Stimulated activated CD8-positive, alpha-beta memory T cell treated with anti-CD3 and anti-CD28 coated beads, Interleukin-15, amount 100 ng/mL, for 1 hour (primary cell): Measurements from ENCODE around the gene OR52M1.
"Not testable (repeated sequence)": the region's sequence is repeated elsewhere in the genome, so short reads cannot be mapped to it uniquely, and the experiment has no call there.

Experiments
- DNase-seq: peaks from one replicate; pipeline ENCODE4 v3.0.0-alpha.2; 2020; ENCODE audit warnings: low read depth

Gene OR52M1, protein sequence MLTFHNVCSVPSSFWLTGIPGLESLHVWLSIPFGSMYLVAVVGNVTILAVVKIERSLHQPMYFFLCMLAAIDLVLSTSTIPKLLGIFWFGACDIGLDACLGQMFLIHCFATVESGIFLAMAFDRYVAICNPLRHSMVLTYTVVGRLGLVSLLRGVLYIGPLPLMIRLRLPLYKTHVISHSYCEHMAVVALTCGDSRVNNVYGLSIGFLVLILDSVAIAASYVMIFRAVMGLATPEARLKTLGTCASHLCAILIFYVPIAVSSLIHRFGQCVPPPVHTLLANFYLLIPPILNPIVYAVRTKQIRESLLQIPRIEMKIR

DNA sequence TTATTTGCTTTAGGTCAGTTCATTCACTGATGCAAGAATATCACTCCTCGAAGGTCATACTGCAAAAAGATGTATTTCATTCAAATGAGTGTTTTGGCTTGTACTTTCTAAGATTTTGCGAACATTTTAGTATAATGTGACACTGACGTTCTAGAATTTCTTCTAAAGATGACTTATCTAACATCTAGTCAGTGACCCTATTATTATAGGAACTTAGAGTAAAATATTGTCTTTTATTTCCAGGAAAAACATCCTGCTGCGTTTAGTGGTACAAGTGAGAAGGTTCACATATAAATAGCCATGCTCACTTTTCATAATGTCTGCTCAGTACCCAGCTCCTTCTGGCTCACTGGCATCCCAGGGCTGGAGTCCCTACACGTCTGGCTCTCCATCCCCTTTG is at the start of gene OR52M1:
Gene OR52M1 (plus strand): TSS at position 301 of the 400 bp plus-strand sequence. CDS start 0 bp downstream, at position 301.
- no peak for DNase-seq

DNA sequence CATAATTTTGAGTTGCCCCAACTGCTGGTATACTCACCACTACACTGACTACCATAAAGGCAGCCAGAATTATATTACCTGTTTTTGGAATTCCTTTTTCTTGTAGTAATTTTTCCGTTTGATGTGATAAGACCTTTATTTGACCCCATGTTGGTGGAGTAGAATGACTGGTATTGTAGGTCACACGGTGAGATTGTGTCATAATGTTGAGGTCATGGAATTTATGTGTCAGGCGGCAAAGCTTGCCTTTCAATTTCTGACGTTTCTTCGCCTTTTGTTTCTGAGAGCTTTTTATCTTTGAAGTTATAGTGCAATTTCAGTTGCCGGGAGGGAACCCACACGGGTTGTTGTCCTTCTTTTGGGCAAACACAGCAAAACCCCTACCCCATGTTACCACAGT is 49.5 kb upstream of the OR52M1 start:
- no peak for DNase-seq

DNA sequence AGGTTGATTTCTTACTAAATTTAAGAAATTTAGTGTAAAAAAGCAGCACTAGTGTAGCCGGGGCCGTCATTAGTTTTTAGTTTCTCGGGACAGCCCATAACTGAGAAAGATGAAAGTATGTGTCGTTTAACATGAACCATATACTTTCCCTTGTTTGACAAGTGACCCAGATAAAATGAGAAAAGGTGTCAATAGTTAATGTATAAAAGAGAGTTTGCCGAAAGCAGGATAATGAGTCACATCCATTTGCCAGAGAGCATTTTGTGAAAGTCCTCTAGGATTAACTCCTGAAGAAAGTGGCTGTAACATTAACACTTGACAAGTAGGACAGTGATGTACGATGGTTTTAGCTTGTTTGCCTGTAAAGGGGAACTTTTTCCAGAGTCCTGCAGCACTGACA is 49.0 kb upstream of the OR52M1 start:
- DNase-seq, result no peak

DNA sequence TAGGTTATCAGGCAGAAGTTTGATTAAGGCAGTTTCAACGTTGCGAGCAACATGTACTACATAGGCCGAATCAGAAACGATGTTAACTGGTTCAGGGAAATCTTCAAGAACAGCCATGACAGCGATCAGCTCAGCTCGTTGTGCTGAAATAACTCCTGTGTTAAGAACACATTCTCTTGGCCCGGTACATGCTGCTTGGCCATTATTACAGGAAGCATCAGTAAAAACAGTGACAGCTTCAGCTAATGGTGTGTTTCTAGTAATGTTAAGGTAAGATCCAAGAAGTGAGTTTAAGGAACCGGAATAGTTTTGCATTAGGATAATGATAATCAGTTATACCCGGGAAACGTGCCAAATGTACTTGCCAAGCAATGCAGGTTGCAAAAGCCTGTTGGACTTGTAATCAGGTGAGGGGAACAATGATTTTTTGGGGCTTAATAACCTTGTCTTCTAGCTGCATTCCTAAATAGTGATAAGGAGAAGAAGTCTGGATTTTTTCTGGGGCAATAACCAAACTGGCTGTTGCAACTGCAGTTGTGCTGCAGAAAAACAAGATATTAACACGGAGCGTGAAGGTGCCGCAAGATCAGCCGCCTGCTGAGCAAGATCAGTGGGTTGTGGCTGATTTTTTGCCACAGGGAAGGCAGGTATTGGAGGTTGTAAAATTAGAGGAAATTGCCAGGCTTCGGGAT is 48.3 kb upstream of the OR52M1 start:
- DNase-seq, result no peak

DNA sequence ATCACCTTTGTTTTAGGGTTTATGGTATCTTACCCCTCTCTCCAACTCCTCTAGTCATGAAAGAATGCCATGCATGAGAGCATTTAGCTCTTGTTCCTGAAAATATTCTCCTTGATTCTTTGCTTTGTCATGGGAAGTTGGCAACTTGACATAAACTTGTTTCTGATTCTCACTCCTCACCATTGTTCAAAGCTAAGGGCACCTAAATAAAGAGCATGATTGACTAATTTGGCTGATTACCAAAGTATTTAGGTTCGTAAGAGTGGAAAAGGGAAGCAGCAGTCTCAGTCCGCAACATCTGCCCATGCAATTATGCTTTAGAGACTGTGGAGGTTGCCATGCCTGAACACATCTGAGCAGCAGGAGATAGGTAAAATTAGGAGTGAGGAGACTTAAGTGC is 36.1 kb upstream of the OR52M1 start:
- no peak for DNase-seq

DNA sequence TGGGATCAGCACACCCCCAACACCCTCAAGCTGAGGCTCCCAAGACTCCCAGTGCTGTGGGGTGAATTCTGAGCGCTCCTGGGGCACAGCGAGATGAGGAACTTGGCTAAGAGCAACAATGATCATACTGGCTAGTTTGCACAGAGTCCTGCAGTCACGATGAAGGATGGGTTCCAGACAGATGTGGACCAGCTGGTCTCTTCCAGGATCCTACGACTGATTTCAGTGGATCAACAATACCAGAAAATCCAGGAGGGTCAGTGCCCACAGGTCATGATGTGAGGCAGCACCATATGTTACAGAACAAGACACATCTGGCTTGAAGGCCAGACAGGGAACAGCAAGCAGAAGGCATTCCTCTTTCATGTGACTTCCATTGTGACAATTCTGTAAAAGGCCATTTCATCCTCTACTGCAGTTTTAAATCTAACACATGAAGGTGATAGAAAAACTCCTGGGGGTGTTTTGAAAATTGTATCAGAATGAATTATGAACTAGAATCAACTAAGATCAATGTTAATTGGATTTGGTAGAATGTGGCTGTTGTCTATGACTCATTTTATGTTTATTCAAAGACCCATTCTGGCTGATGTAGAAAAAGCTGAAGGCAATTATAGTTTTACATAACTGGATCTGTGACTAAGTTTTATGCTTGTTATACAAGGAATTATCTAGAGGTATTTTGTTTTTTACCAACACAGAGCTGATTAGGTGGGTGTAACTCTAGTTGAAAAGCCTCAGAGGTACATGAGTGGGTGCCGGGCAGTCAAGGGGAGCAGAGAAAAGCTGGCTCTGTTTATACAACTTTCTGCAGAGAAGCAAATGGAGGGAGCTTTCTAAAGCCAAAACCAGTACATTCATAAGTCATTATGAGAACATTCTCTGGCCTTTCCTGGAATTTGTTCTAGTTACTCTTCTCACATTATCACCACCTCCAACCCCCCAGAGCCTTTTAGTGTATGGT is 33.4 kb upstream of the OR52M1 start:
- DNase-seq, result no peak

DNA sequence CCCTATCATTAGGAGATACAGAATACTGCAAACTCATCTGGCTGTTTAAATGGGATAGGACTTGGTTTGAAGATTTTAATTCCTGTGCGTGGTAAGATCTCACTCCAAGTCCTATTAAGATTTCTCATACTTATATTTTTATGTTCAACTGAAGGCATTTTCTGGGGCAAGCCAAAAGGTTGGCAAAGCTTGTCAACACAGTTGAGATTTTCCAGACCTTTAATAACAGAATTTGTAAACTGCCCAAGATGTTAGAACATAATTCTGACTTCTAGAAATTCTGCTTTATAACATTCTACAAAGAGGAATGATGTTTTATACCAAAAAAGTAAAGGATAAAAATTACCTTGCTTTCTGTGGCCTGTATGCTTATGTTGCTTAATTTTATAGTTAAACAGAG is 30.8 kb upstream of the OR52M1 start:
- DNase-seq, result no peak

DNA sequence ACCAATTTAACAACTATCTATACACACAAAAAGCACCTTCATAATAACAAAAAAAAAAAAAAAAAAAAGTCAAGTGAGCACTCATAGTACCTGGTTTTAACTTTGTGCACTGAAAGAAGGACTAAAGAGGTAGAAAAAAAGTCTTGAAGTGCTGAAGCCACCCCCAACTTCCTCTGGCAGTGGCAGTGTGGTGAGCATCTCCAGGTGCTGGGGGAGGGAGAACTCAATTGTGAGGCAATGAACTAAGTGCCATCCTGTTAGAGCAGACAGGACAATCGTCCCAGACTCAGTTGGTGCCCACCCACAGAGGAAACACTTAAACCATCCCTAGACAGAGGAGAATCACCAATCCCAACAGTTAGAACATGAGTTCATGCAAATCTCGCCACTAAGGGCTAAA is 22.7 kb upstream of the OR52M1 start:
- DNase-seq, result no peak

DNA sequence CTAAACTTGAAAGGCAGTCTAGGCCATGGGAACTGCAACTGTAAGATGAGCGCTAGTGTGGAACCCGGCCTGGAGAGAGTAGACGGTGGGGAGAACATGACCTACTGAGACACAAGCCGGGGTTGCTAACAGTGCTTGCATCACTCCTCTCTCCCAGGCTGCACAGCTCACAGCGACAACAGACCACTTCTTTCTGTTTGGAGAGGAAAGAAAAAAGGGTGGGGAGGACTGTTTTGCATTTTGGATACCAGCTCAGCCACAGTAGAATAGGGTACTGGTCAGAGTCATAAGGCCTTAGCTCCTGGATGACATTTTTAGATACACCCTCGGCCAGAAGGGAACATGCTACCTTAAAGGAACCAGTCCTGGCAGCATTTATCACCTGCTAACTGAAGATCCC is 22.2 kb upstream of the OR52M1 start:
- DNase-seq, result no peak

DNA sequence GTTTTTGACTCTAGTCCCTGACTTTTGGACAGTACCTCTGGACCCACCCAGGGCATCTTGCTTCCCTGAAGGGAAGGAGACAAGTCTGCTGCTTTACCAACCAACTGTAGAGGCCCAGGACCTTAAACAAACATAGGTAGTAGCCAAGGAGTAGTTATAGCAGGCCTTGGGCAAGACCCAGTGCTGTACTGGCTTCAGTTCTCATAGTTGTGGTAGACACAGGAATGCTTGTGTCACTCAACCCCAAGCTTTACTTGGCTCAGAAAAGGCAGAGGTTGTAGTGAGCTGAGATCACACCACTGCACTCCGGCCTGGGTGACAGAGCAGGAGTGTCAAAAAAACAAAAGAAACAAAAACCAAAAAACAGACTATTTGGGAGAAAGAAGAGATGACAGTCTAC is 21.3 kb upstream of the OR52M1 start:
- DNase-seq, result no peak

DNA sequence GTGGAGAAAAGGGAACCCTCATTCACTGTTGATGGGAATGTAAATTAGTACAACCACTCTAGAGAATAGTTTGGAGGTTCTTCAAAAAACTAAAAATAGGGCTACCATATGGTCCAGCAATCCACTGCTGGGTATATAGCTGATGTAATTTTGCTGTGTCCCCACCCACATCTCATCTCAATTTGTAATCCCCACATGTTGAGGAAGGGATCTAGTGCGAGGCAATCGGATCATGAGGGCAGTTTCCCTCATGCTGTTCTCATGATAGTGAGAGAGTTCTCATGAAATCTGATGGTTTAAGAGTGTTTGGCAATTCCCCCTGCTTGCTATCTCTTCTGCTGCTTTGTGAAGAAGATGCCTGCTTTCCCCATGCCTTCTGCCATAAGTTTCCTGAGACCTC is 17.1 kb upstream of the OR52M1 start:
- DNase-seq, result no peak

DNA sequence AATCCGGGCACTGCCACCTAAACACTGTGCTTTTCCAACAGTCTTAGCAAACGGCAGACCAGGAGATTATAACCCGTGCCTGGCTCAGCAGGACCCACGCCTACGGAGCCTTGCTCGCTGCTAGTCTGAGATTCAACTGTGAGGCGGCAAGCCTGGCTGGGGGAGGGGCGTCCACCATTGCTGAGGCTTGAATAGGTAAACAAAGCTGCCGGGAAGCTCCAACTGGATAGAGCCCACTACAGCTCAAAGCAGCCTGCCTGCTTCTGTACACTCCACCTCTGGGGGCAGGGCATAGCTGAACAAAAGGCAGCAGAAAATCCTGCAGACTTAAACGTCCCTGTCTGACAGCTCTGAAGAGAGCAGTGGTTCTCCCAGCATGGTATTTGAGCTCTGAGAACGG is 13.3 kb upstream of the OR52M1 start:
- DNase-seq, result not testable (repeated sequence)

DNA sequence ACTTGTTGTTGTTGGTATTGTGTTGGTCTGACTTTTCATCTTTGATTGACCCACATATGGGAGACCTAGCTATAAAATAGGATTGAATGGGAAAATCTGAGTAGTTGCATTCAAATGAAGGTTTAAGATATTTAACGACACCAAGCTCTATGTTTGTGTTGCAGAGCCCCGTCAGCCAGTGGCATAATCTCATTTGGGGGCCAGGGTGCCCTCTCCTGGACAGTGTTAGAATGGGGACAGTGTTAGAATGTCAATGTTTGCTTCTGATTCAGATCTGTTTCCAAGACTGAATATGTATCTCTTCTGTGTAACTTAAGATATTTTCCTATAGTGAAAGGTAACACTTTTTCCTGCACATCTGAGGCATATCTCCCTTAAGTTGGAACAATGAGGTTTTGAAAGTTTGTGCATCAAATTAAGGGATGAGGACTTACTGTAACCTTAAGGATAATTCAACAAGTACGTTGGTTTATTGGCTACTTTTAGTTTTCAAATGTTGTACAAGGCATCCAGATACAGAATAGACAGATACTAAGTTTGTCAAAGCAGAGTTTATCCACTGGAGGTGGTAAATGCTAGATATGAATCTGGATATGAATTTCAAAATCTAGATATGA is 5.3 kb upstream of the OR52M1 start:
- peak; percentile 14 for DNase-seq

DNA sequence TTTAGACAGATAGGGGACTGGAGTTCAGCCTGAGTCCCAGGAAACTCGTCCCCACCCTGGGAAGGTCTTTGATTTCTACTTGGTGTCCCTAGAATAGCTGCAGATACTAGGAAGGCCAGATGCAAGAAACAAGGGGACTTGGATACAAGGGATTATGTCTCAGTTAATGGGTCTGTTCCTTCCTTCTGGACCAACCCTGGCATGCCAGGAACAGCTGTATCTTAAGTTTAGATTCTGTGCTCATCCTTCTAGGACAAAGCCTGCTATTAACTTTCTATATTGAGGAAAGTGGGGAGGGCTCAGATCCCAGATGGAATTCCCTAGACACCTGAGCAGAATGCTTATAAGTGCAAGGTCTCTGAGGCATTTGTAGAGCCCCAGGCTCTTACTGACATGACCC is 3.9 kb upstream of the OR52M1 start:
- DNase-seq, result no peak

DNA sequence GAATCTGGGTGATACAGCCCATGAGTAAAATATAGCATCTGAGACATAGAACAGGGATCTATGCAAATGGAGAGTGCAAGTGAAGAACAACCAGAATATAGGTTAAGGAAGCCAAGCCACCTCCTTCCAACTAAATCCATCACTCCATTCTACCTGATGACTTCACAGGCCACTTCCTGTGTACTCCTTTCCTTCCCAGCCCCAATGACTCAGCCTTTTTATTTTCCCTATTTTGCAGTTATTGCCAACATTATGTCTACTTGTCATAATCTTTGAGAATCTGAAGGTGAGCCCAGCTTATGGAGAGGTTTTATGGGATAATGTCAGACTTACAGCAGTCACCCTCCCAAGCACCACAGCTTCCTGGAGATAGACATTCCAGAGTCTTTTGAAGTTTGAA is 1.4 kb upstream of the OR52M1 start:
- DNase-seq, result no peak

DNA sequence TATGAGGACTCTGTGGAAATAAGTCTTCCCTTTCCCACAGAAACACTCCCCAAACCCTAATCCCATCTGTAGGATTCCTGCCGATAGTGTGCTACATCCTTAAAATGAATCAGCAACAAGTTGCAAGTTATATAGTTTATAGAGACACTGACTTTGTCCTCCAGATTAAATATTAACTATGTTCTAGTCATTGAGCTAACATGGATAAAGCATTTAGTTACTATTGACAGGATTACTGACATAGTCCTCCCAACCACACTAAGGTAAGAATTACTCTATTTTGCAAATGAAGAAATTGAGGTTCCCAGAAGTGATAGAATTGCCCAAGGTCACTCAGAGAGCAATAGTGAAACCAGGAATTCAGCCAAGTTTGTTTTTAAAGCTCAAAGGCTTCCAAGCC is 1.9 kb downstream of the OR52M1 start:
- no peak for DNase-seq

DNA sequence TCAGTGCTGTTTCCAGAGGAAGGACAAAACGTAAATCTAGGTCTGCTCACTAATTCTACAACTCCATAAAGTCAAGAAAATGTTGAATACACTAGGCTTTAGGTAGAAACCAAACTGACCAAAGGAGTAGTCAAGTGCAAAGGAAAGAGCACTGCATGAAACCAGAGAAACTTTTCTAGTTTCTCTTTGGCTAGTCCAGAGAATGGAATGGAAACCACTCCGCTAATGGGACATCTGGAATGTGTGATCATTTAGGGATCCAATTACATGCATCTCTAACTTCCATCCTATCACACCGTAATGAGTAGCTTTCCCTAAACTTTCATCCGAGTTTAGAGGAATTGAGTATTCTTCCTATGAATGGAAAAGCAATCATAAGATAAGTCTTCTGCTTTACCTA is 2.4 kb downstream of the OR52M1 start:
- DNase-seq, result no peak

DNA sequence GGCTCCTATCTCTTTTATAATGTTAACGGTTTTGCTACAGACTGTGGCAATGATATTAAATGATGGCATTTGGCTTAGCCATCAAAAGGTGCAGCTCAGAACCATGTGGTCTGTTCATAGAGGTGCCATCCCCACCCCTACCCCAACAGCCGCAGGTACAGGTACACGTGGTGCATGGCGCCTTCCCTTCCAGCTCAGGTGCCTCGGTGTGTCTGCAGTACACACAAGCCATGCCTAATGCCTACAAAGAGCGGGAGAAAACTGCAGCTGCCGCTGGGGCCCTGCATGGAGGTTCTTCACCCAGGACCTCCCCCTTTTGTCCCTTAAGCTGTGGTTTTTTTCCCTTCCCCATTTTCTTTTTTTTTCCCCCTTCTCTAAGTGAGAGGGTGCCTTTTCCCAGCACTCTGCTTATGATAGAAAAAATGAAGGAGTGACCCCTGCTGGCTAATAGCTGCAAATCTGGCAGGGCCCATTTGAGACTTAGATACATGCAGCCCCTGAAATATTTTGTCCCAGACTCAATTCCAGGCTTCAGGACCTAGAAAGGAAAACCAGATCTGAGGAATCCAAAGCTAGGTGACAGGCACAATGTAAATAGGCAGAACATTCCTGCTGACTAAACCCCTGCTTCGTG is 6.5 kb downstream of the OR52M1 start:
- DNase-seq, result no peak

DNA sequence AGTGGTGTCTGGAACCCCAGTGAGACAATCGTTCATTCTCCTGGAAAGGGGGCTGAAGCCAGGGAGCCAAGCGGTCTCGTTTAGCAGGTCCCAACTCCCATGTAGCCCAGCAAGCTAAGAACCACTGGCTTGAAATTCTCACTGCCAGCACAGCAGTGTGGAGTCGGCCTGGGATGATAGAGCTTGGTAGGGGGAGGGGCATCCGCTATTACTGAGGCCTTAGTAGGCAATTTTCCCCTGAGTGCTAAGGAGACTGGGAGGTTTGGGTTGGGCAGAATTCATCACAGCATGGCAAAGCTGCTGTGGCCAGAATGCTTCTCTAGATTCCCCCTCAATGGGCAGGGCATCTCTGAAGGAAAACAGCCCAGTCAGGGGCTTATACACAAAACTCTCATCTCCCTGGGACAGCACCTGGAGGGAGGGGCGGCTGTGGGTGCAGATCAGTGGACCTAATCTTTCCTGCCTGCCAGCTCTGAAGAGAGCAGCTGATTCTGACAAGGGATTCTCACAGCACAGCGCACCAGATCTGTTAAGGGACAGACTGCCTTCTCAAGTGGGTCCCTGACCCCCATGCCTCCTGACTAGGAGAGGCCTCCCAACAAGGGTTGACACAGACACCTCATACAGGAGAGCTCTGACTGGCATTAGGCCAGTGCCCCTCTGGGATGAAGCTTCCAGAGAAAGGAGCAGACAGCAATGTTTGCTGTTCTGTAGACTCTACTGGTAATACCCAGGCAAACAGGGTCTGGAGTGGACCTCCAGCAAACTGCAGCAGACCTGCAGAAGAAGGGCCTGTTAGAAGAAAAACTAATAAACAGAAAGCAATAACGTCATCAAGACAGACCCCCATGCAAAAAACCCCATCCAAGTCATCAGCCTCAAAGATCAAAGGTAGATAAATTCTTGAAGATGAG is 14.8 kb downstream of the OR52M1 start:
- DNase-seq, result no peak

DNA sequence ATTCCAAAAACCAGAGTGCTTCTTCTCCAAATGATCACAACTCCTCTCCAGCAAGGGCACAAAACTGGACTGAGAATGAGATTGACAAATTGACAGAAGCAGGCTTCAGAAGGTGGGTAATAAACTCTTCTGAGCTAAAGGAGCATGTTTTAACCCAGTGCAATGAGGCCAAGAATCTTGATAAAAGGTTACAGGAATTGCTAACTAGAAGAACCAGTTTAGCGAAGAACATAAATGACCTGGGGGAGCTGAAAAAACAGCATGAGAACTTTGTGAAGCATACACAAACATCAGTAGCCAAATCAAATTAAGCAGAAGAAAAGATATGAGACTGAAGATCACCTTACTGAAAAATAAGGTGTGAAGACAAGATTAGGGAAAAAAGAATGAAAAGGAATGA is 15.5 kb downstream of the OR52M1 start:
- no peak for DNase-seq

DNA sequence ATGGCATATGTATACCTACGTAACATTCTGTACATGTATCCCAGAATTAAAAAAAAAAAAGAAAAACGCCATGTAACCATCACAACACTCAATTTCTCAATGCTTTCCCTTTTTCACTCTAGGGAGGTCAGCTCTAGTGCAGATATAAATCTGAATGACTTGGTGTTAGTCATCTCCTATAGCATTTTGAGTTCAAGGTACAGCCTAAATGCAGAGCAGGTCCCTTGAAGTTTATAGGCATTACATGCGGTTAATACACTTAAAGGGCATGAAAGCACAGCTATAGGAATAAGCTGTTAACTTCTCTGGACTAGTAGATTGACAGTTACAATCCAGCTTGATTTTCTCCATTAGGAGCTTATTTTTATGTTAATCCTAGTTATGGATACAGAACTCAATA is 20.4 kb downstream of the OR52M1 start:
- no peak for DNase-seq
